Measurements from ENCODE around the gene PHACTR1. TPM values are rescaled to one million over a fixed set of nuclear protein-coding genes. Genes with fewer than 3 reads are reported as not detected.
"Not testable (repeated sequence)": the region's sequence is repeated elsewhere in the genome, so short reads cannot be mapped to it uniquely, and the experiment has no call there.

PHACTR1 gene
- total and polyA plus RNA-seq, 3 donors from 2014 or later = 5.1 to 7.6 (median 6.5) TPM

GRCh38 chr6:13147782-13148181 is 431.2 kb downstream of the PHACTR1 start:
- Histone ChIP-seq H3K4me3 (no peak overlapping the region), H3K27ac (no peak overlapping the region), H3K9me3 (no peaks in the 10 kb centered on the region), H3K36me3 (ENCODE audit: low read depth, missing control alignments) (no peaks in the 10 kb centered on the region), H3K4me1 (no peaks in the 10 kb centered on the region), H3K27me3 (no peaks in the 10 kb centered on the region)
- WGBS, 2 donors = 62 to 63% methylated on average over 2 of the region's 2 CpGs
- TF ChIP-seq CTCF (IDR thresholded peaks at IDR 0.05) (no peak), POLR2A (IDR thresholded peaks at IDR 0.05) (no peak)
- DNase-seq = no peak
- intact Hi-C loops (cut with DNase I; ENCODE audit: low total_unique reads) = no loop called here

GRCh38 chr6:13152764-13153163 is 436.2 kb downstream of the PHACTR1 start:
- TF ChIP-seq POLR2A (IDR thresholded peaks at IDR 0.05) = no peak
- no peak for TF ChIP-seq CTCF (IDR thresholded peaks at IDR 0.05)
- H3K9me3 ChIP-seq = no peaks in the 10 kb centered on the region
- intact Hi-C loops (cut with DNase I; ENCODE audit: low total_unique reads) = no loop called here
- H3K4me3 ChIP-seq = no peak overlapping the region
- H3K27ac ChIP-seq = no peak overlapping the region
- H3K36me3 ChIP-seq (ENCODE audit: low read depth, missing control alignments) = no peaks in the 10 kb centered on the region
- 75 to 84% methylated on average over 4 of the region's 4 CpGs for WGBS, 2 donors
- no peaks in the 10 kb centered on the region for H3K27me3 ChIP-seq
- no peak for DNase-seq
- H3K4me1 ChIP-seq = no peaks in the 10 kb centered on the region

- intact Hi-C loops (cut with DNase I; ENCODE audit: low total_unique reads) = no loop called here
- Histone ChIP-seq H3K36me3 (ENCODE audit: low read depth, missing control alignments) (no peaks in the 10 kb centered on the region), H3K4me1 (no peaks in the 10 kb centered on the region), H3K27ac (no peak overlapping the region), H3K4me3 (no peak overlapping the region), H3K27me3 (no peaks in the 10 kb centered on the region), H3K9me3 (no peaks in the 10 kb centered on the region)
- 90 to 92% methylated on average over 8 of the region's 8 CpGs for whole genome bisulfite sequencing, 2 donors
- no peak for DNase-seq
- no peak for TF ChIP-seq CTCF (IDR thresholded peaks at IDR 0.05)
- no peak for TF ChIP-seq POLR2A (IDR thresholded peaks at IDR 0.05)
These were observed 439.8 kb downstream of the PHACTR1 start for GRCh38 chr6:13156381-13156780.

- Histone ChIP-seq H3K4me1 (no peaks in the 10 kb centered on the region), H3K27ac (no peak overlapping the region), H3K4me3 (no peak overlapping the region), H3K27me3 (no peaks in the 10 kb centered on the region), H3K36me3 (ENCODE audit: low read depth, missing control alignments) (no peaks in the 10 kb centered on the region), H3K9me3 (no peaks in the 10 kb centered on the region)
- DNase-seq = no peak
- WGBS, 2 donors = 96 to 99% methylated on average over 4 of the region's 4 CpGs
- TF ChIP-seq CTCF (IDR thresholded peaks at IDR 0.05) (no peak), POLR2A (IDR thresholded peaks at IDR 0.05) (no peak)
- intact Hi-C loops (cut with DNase I; ENCODE audit: low total_unique reads) = no loop called here
These were observed 440.7 kb downstream of the PHACTR1 start for GRCh38 chr6:13157293-13157692.

GRCh38 chr6:13159300-13159699 is 442.7 kb downstream of the PHACTR1 start:
- 90 to 91% methylated on average over 3 of the region's 3 CpGs for WGBS, 2 donors
- Histone ChIP-seq H3K9me3 (no peaks in the 10 kb centered on the region), H3K27me3 (no peaks in the 10 kb centered on the region), H3K4me3 (no peak overlapping the region), H3K4me1 (no peaks in the 10 kb centered on the region), H3K36me3 (ENCODE audit: low read depth, missing control alignments) (no peaks in the 10 kb centered on the region), H3K27ac (no peak overlapping the region)
- intact Hi-C loops (cut with DNase I; ENCODE audit: low total_unique reads) = no loop called here
- DNase-seq = no peak
- TF ChIP-seq POLR2A (IDR thresholded peaks at IDR 0.05) = no peak
- TF ChIP-seq CTCF (IDR thresholded peaks at IDR 0.05) = no peak

GRCh38 chr6:13159822-13160221 is 443.3 kb downstream of the PHACTR1 start:
- H3K4me1 ChIP-seq; H3K27me3 ChIP-seq; H3K27ac ChIP-seq; H3K9me3 ChIP-seq; H3K4me3 ChIP-seq; intact Hi-C loops (cut with DNase I; ENCODE audit: low total_unique reads); H3K36me3 ChIP-seq (ENCODE audit: low read depth, missing control alignments); DNase-seq: not testable (repeated sequence)
- WGBS, 2 donors = 91 to 95% methylated on average over 5 of the region's 5 CpGs

Measured in testis (tissue), 3 donors.